IPS-18c (cell line): Measurements from ENCODE around the gene NPIPA7.
"Not testable (repeated sequence)": the region's sequence is repeated elsewhere in the genome, so short reads cannot be mapped to it uniquely, and the experiment has no call there.

Experiments
- H3K4me3 ChIP-seq: 2 replicates; pipeline ENCODE4 v1.7.0; 2013; ENCODE audit warnings: low read depth, mild to moderate bottlenecking, low read length, moderate library complexity; ENCODE audit not compliant: insufficient read depth
- H3K9me3 ChIP-seq: one replicate; pipeline ENCODE4 v1.6.1; 2013; ENCODE audit warnings: mild to moderate bottlenecking, low read length, moderate library complexity; ENCODE audit not compliant: control insufficient read depth, insufficient read depth

The NPIPA7 gene

DNA sequence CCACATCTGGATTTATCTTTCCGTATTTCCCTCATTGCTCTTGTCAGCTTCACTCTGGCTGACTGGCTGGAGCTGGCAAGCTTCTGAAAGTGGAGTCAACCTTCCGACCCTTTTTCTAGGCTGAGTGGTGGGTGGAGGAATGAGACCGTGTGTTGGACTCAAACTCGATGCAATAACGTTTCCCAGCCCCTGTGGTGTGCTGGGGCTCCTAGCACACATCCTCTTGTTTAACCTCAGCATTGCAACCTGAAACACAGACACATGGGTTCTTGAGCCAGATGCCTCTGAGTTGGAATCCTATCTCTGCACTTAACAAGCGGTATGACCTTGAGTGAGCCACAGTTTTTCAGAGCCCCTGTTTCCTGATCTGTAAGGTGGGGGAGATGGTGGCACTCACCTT is 29.5 kb downstream of the NPIPA7 start:
- H3K4me3 ChIP-seq, H3K9me3 ChIP-seq: not testable (repeated sequence)

DNA sequence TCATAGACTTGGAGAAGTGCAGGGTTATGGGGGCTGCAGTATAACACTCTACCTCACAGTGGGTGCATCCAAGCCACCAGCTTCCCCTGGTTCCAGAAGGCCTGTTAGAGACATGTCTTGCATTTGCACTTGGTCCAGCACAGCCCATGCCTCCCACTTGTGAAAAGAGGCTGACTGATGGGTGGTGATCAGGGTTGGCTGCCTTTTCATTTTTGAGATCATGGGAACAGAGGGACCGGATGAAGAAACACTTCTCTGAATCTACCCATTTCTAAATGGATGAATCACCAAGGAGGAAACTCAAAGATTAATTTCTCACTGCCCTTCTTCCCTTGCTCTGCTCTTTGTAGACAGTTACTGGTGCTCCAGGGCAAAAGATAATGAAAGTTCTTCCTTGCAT is 34.8 kb downstream of the NPIPA7 start:
- H3K9me3 ChIP-seq, H3K4me3 ChIP-seq: not testable (repeated sequence)

DNA sequence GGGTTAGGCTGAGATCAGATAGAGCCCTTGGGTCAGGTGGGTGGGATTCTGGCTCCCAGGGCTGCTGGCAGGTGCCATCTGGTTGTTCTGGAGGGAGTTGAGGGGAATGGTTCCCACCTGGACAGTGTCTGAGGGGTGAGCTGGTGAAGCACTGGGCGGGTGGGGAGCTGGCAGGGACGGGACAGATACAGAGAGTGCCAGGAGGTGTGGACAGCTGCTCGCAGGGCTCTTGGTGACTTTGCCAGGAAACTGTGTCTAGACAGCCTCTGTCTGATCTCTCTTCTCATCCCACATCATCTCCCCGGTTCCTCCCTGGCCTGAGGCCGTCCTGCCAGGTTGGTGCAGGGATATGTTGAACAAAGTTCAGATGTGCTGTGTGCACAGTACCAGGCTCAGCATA is 38.1 kb downstream of the NPIPA7 start:
- H3K4me3 ChIP-seq, H3K9me3 ChIP-seq: not testable (repeated sequence)

DNA sequence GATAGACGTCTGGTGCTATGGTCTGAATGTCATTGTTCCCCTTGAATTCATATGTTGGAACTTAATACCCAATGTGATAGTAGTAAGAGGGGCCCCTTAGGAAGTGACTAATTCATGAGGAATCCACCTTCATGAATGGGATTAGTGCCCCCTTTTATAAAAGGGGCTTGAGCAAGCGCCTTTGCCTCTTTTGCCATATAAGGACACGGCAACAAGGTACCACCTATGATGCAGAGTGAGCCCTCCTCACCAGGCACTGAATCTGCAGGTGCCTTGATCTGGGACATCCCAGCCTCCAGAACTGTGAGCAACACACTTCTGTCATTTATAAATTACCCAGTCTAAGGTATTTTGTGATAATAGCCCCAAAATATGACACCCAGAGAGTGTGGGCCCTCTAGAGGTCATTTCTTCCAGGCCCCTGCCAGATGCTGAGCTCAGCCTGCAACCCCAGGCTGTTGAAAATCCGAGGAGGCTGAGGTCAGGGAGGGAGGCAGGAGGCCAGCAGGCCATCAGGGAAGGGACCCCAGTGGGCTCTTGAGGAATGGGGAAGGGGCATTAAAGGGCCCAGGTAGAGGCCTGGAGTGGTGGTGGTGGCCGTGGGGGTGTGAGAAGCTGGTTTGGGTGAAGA is 39.1 kb downstream of the NPIPA7 start:
- not testable (repeated sequence) for H3K9me3 ChIP-seq, H3K4me3 ChIP-seq

DNA sequence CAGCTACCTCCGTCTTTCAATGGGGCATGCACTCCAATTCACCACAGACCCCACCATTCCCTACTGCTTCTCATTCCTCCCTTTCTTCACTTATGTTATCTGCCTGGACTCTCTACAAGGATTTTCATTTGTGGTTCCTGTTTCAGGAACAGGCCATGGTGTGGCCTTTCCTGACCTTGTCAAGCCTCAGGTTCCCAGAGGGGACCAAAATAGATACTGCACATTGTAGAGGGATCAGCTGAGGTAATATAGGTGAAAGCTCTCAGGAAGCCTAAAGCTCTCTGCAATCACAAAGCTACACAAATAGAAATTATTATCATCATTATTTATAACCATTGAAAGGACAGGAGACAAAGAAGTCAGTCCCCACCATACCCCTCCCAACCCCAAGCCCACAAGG is 41.6 kb downstream of the NPIPA7 start:
- H3K9me3 ChIP-seq, H3K4me3 ChIP-seq: not testable (repeated sequence)

DNA sequence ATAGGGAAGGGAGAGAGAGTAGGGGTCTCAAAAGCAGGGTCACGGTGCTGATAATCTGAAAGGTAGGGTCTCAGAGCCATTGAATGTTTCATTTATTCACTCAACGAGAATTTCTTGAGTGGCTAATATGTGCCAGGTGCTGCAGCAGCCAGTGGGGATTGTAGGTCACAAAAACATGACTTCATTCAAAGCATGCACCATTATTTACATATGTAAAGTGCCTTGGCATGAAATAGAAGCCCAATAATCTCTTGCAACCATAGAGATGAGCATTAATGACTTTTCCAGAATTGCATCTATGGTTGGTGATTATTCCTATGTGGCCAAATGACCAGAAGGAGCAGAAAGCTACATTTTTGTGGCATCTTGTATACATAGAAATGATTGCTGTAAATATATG is 46.2 kb downstream of the NPIPA7 start:
- not testable (repeated sequence) for H3K4me3 ChIP-seq

DNA sequence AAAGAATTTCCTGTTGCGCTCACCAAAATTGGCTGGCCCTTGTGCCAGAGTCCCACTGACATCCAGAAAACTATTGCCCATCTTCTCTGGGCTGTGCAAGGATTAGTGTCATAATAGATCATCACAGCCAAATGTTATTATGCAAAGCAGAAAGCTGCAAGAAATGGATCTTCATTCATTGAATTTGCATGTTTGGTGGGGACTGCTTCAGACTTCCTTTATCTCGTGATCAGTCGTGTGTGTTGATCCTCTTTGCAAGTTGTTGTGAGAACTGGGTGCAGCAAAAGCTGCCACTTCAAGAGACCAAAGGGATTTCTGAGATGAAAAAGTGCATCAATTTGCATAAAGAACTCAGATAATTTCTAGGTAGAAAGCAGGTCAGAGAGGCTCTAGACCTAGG is 52.2 kb downstream of the NPIPA7 start:
- H3K9me3 ChIP-seq, H3K4me3 ChIP-seq: not testable (repeated sequence)

More for the DNA sequence above, 46.2 kb downstream of the NPIPA7 start:
- H3K9me3 ChIP-seq: not testable (repeated sequence)

DNA sequence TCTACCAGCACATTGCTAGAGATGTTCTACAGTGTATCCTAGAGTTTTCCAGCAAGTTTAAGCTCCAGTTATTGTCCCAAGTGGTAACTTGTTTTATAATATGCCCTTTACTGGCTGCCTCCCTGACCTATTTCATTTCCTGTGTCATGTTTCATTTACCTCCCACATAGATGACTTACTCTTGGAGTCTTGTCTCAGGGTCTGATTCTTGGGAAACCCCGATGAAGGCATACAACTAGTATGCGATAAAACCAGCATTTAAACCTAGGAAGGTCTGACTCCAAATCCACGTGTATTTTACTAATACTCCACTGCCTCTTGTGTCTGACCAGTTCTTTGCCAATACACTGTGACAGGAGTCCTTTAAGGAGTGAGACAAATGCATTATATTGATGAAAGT is 55.8 kb downstream of the NPIPA7 start:
- not testable (repeated sequence) for H3K9me3 ChIP-seq, H3K4me3 ChIP-seq

DNA sequence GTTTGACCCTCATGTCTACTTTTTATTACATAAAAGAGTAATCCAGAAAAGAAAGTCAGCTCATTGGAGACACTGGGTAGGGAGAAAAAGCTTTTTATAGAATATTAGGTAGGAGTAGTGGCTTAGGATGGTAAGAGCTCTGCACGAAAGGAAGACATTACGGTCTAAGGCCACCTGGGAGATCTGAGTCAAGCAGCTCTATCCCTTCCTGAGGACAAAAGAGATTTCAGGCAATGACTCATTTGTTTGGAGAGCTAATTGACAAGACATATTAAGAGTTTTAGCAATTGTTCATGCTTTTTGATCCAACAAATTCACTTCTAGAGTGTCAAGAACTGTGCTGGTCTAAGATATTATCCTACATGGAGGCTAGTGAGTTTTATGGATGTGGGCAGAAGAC is 62.5 kb downstream of the NPIPA7 start:
- H3K4me3 ChIP-seq, H3K9me3 ChIP-seq: not testable (repeated sequence)
